Measurements from ENCODE around the gene SLC3A2. TPM values are rescaled to one million over a fixed set of nuclear protein-coding genes. Genes with fewer than 3 reads are reported as not detected.
A peak's percentile ranks its signal among the peaks of the same experiment; 100 is the strongest.
"Not testable (repeated sequence)": the region's sequence is repeated elsewhere in the genome, so short reads cannot be mapped to it uniquely, and the experiment has no call there.

SLC3A2 gene
- total RNA-seq, result 100 to 1,000 TPM; 190 to 202 TPM

GRCh38 chr11:62880803-62881578 is at the start of gene SLC3A2:
Gene SLC3A2 (plus strand): TSS chr11:62880896. CDS start chr11:62881024, 128 bp downstream.
- ATAC-seq, result peak; percentile 87
- Mint-ChIP-seq H3K4me1 (ENCODE audit: low read depth) (peaks cover 49% of the 10 kb centered on the region), H3K27me3 (ENCODE audit: low read depth) (no peaks in the 10 kb centered on the region), H3K36me3 (ENCODE audit: low read depth) (peaks cover 62% of the 10 kb centered on the region), H3K9me3 (ENCODE audit: insufficient read depth) (no peaks in the 10 kb centered on the region), H3K27ac (peak within 1 kb of the TSS; percentile 100), H3K4me3 (peak within 1 kb of the TSS; percentile 100)
- CTCF ChIA-PET, result interaction anchor here (0.7 to 3.9 kb wide), 24 partner anchors 13 to 324 kb away, joined by 3 to 46 read pairs (median 4); partner anchors contain the start of genes C11orf98, CSKMT, HNRNPUL2 and NXF1
- DNase-seq, result peak; percentile 92
- POLR2A ChIA-PET, result interaction anchor here (0.5 to 5.2 kb wide), 43 partner anchors 8 to 1454 kb away, joined by 3 to 114 read pairs (median 4); partner anchors contain the start of genes C11orf98, CSKMT, HNRNPUL2 and NXF1

- DNase-seq, result peak; percentile 38
- Mint-ChIP-seq H3K27ac (peak overlapping the region; percentile 98), H3K36me3 (ENCODE audit: low read depth) (peaks cover 41% of the 10 kb centered on the region), H3K4me3 (peak overlapping the region; percentile 92), H3K27me3 (ENCODE audit: low read depth) (no peaks in the 10 kb centered on the region), H3K9me3 (ENCODE audit: insufficient read depth) (no peaks in the 10 kb centered on the region), H3K4me1 (ENCODE audit: low read depth) (peaks cover 35% of the 10 kb centered on the region)
- CTCF ChIA-PET, result interaction anchor here (0.6 to 2.4 kb wide), 6 partner anchors 10 to 848 kb away, joined by 3 to 32 read pairs (median 5); partner anchors contain the start of genes NXF1 and TMEM179B
- no peak for ATAC-seq
- POLR2A ChIA-PET, result interaction anchor here (0.6 to 5.8 kb wide), 20 partner anchors 7 to 165 kb away, joined by 3 to 93 read pairs (median 5); partner anchors contain the start of genes CSKMT, HNRNPUL2, LBHD1 and TAF6L
Measured at GRCh38 chr11:62830904-62831519, 49.7 kb upstream of the SLC3A2 start.

GRCh38 chr11:62831520-62832335 is 49.0 kb upstream of the SLC3A2 start, which contains the start of gene STX5:
Gene STX5 (minus strand): TSS chr11:62832051. CDS start chr11:62831243, 808 bp downstream.
- peaks cover 45% of the 10 kb centered on the region for H3K36me3 Mint-ChIP-seq (ENCODE audit: low read depth)
- peak; percentile 100 for DNase-seq
- H3K4me3 Mint-ChIP-seq, result peak within 1 kb of the TSS; percentile 92
- H3K27me3 Mint-ChIP-seq (ENCODE audit: low read depth), result no peaks in the 10 kb centered on the region
- H3K4me1 Mint-ChIP-seq (ENCODE audit: low read depth), result peaks cover 39% of the 10 kb centered on the region
- POLR2A ChIA-PET, result interaction anchor here (0.6 to 3.1 kb wide), 24 partner anchors 8 to 1949 kb away, joined by 3 to 93 read pairs (median 5); partner anchors contain the start of genes CSKMT, HNRNPUL2, LBHD1 and TAF6L
- peak within 1 kb of the TSS; percentile 98 for H3K27ac Mint-ChIP-seq
- CTCF ChIA-PET, result interaction anchor here (0.6 to 2.4 kb wide), 9 partner anchors 9 to 848 kb away, joined by 3 to 32 read pairs (median 3); partner anchors contain the start of genes NXF1, SLC3A2 and TMEM179B
- no peaks in the 10 kb centered on the region for H3K9me3 Mint-ChIP-seq (ENCODE audit: insufficient read depth)
- ATAC-seq, result peak; percentile 91

GRCh38 chr11:62832336-62833234 is 48.1 kb upstream of the SLC3A2 start, which contains the start of gene TEX54:
Gene TEX54 (minus strand): TSS chr11:62832841.
- Mint-ChIP-seq H3K9me3 (ENCODE audit: insufficient read depth) (no peaks in the 10 kb centered on the region), H3K36me3 (ENCODE audit: low read depth) (peaks cover 39% of the 10 kb centered on the region), H3K27me3 (ENCODE audit: low read depth) (no peaks in the 10 kb centered on the region), H3K4me1 (ENCODE audit: low read depth) (peaks cover 42% of the 10 kb centered on the region), H3K4me3 (peak within 1 kb of the TSS; percentile 92), H3K27ac (peak within 1 kb of the TSS; percentile 98)
- CTCF ChIA-PET, result interaction anchor here (0.6 to 2.4 kb wide), 3 partner anchors 8 to 48 kb away, joined by 3 to 32 read pairs (median 6); partner anchors contain the start of genes SLC3A2 and TMEM179B
- ATAC-seq, result no peak
- no peak for DNase-seq
- POLR2A ChIA-PET, result interaction anchor here (0.9 to 3.1 kb wide), 15 partner anchors 8 to 160 kb away, joined by 3 to 93 read pairs (median 5); partner anchors contain the start of genes HNRNPUL2, LBHD1, TAF6L and TMEM179B

GRCh38 chr11:62835336-62835735 is 45.4 kb upstream of the SLC3A2 start:
- peaks cover 45% of the 10 kb centered on the region for H3K36me3 Mint-ChIP-seq (ENCODE audit: low read depth)
- no peaks in the 10 kb centered on the region for H3K27me3 Mint-ChIP-seq (ENCODE audit: low read depth)
- H3K4me3 Mint-ChIP-seq, result no peak overlapping the region
- DNase-seq, result no peak
- ChIA-PET CTCF (interaction anchor here (3.3 kb wide), 1 partner anchor 49 kb away, joined by 12 read pairs; the partner anchor contains the start of gene TMEM179B), POLR2A (interaction anchor here (0.9 to 1.2 kb wide), 3 partner anchors 19 to 1473 kb away, joined by 3 to 4 read pairs (median 3); no protein-coding TSS in a partner anchor)
- H3K27ac Mint-ChIP-seq, result no peak overlapping the region
- no peaks in the 10 kb centered on the region for H3K9me3 Mint-ChIP-seq (ENCODE audit: insufficient read depth)
- ATAC-seq, result no peak
- H3K4me1 Mint-ChIP-seq (ENCODE audit: low read depth), result peaks cover 48% of the 10 kb centered on the region

- Mint-ChIP-seq H3K4me1 (ENCODE audit: low read depth) (peaks cover 32% of the 10 kb centered on the region), H3K9me3 (ENCODE audit: insufficient read depth) (no peaks in the 10 kb centered on the region), H3K27ac (no peak within 1 kb of the TSS), H3K27me3 (ENCODE audit: low read depth) (no peaks in the 10 kb centered on the region), H3K36me3 (ENCODE audit: low read depth) (peaks cover 33% of the 10 kb centered on the region), H3K4me3 (no peak within 1 kb of the TSS)
- ATAC-seq (peak; percentile 42), DNase-seq (peak; percentile 96)
- ChIA-PET POLR2A (interaction anchor here (1.0 to 9.7 kb wide), 16 partner anchors 11 to 238 kb away, joined by 3 to 507 read pairs (median 36); partner anchors contain the start of genes HNRNPUL2, LBHD1, MTA2 and NXF1), CTCF (interaction anchor here (1.3 to 3.4 kb wide), 4 partner anchors 17 to 53 kb away, joined by 3 to 30 read pairs (median 6); partner anchors contain the start of genes SLC3A2 and TMEM179B)
Measured at GRCh38 chr11:62839050-62839945, 41.4 kb upstream of the SLC3A2 start, which contains the start of gene WDR74. Gene WDR74 (minus strand): TSS chr11:62839590. CDS start chr11:62839570, 20 bp downstream.

GRCh38 chr11:62840721-62841360 is 39.9 kb upstream of the SLC3A2 start:
- POLR2A ChIA-PET, result interaction anchor here (0.6 to 9.7 kb wide), 92 partner anchors 8 to 1905 kb away, joined by 3 to 507 read pairs (median 5); partner anchors contain the start of genes B3GAT3, BSCL2, C11orf98 and CSKMT
- DNase-seq (peak; percentile 86), ATAC-seq (peak; percentile 25)
- not testable (repeated sequence) for H3K27me3 Mint-ChIP-seq (ENCODE audit: low read depth); H3K4me3 Mint-ChIP-seq; H3K9me3 Mint-ChIP-seq (ENCODE audit: insufficient read depth); H3K27ac Mint-ChIP-seq
- H3K4me1 Mint-ChIP-seq (ENCODE audit: low read depth), result peaks cover 23% of the 10 kb centered on the region
- peaks cover 18% of the 10 kb centered on the region for H3K36me3 Mint-ChIP-seq (ENCODE audit: low read depth)
- CTCF ChIA-PET, result interaction anchor here (0.8 to 3.4 kb wide), 9 partner anchors 9 to 167 kb away, joined by 3 to 30 read pairs (median 4); partner anchors contain the start of genes SLC3A2, STX5 and TMEM179B

- ChIA-PET CTCF (interaction anchor here (0.8 to 3.4 kb wide), 7 partner anchors 10 to 55 kb away, joined by 3 to 30 read pairs (median 4); partner anchors contain the start of genes STX5 and TMEM179B), POLR2A (interaction anchor here (0.6 to 9.7 kb wide), 92 partner anchors 9 to 1904 kb away, joined by 3 to 507 read pairs (median 5); partner anchors contain the start of genes B3GAT3, BSCL2, C11orf98 and CSKMT)
- Mint-ChIP-seq H3K4me1 (ENCODE audit: low read depth) (peaks cover 20% of the 10 kb centered on the region), H3K27ac (no peak overlapping the region), H3K9me3 (ENCODE audit: insufficient read depth) (no peaks in the 10 kb centered on the region), H3K36me3 (ENCODE audit: low read depth) (peaks cover 14% of the 10 kb centered on the region), H3K27me3 (ENCODE audit: low read depth) (no peaks in the 10 kb centered on the region), H3K4me3 (no peak overlapping the region)
- DNase-seq (peak; percentile 92), ATAC-seq (peak; percentile 74)
Measured at GRCh38 chr11:62841361-62842170, 39.1 kb upstream of the SLC3A2 start.
